ENCODE results near the gene ZNF385C.

The ZNF385C gene

GRCh38 chr17:42038221-42038973 is 59.9 kb downstream of the ZNF385C start:
- TF ChIP-seq CTCF (IDR thresholded peaks at IDR 0.05; ENCODE audit: borderline replicate concordance, control extremely low read depth, extremely low read depth, insufficient read depth, missing control alignments) = no peak
- DNase-seq (ENCODE audit: low spot score) = peak; percentile 69
- in situ Hi-C loops (cut with MboI; ENCODE audit: low sequenced_read_pairs, unreplicated experiment) = no loop called here

GRCh38 chr17:42034059-42034458 is 64.2 kb downstream of the ZNF385C start:
- no peak for DNase-seq (ENCODE audit: low spot score)
- TF ChIP-seq CTCF (IDR thresholded peaks at IDR 0.05; ENCODE audit: borderline replicate concordance, control extremely low read depth, extremely low read depth, insufficient read depth, missing control alignments) = no peak
- in situ Hi-C loops (cut with MboI; ENCODE audit: low sequenced_read_pairs, unreplicated experiment) = no loop called here

- no peak for DNase-seq (ENCODE audit: low spot score)
- TF ChIP-seq CTCF (IDR thresholded peaks at IDR 0.05; ENCODE audit: borderline replicate concordance, control extremely low read depth, extremely low read depth, insufficient read depth, missing control alignments) = no peak
- in situ Hi-C loops (cut with MboI; ENCODE audit: low sequenced_read_pairs, unreplicated experiment) = no loop called here
Observed at GRCh38 chr17:42031584-42031983, 66.7 kb downstream of the ZNF385C start.

- no peak for TF ChIP-seq CTCF (IDR thresholded peaks at IDR 0.05; ENCODE audit: borderline replicate concordance, control extremely low read depth, extremely low read depth, insufficient read depth, missing control alignments)
- in situ Hi-C loops (cut with MboI; ENCODE audit: low sequenced_read_pairs, unreplicated experiment) = loop anchor here (10.0 kb wide), 1 partner anchor 76 kb away; no protein-coding TSS in a partner anchor
- no peak for DNase-seq (ENCODE audit: low spot score)
Observed at GRCh38 chr17:42028791-42029127, 69.5 kb downstream of the ZNF385C start.

GRCh38 chr17:42027961-42028790 is 70.1 kb downstream of the ZNF385C start:
- in situ Hi-C loops (cut with MboI; ENCODE audit: low sequenced_read_pairs, unreplicated experiment) = loop anchor here (10.0 kb wide), 1 partner anchor 77 kb away; no protein-coding TSS in a partner anchor
- no peak for TF ChIP-seq CTCF (IDR thresholded peaks at IDR 0.05; ENCODE audit: borderline replicate concordance, control extremely low read depth, extremely low read depth, insufficient read depth, missing control alignments)
- no peak for DNase-seq (ENCODE audit: low spot score)

GRCh38 chr17:42027590-42027889 is 70.7 kb downstream of the ZNF385C start:
- in situ Hi-C loops (cut with MboI; ENCODE audit: low sequenced_read_pairs, unreplicated experiment) = loop anchor here (10.0 kb wide), 1 partner anchor 77 kb away; no protein-coding TSS in a partner anchor
- no peak for DNase-seq (ENCODE audit: low spot score)
- no peak for TF ChIP-seq CTCF (IDR thresholded peaks at IDR 0.05; ENCODE audit: borderline replicate concordance, control extremely low read depth, extremely low read depth, insufficient read depth, missing control alignments)
